GM12865 (cell line): Measurements from ENCODE around the gene FAAP100.

Experiments
- DNase-seq: peaks from one replicate; pipeline ENCODE4 v3.0.0; 2010; ENCODE audit warnings: low read depth
- H3K4me3 ChIP-seq: 2 replicates; pipeline ENCODE4 v1.5.1; 2011; ENCODE audit warnings: mild to moderate bottlenecking, low read depth, low read length, control low read depth
- TF ChIP-seq, protein P1 (sequence below): IDR thresholded peaks from 2 replicates; pipeline ENCODE4 v1.5.1; 2011; ENCODE audit warnings: low read length, control low read depth, low read depth, inconsistent platforms; ENCODE audit not compliant: insufficient read depth; ENCODE audit errors: missing control alignments

FAAP100 gene

GRCh38 chr17:81563861-81564586 lies 11.9 kb upstream of the FAAP100 start:
- H3K4me3 ChIP-seq, result no peak overlapping the region
- TF ChIP-seq, protein P1, sequence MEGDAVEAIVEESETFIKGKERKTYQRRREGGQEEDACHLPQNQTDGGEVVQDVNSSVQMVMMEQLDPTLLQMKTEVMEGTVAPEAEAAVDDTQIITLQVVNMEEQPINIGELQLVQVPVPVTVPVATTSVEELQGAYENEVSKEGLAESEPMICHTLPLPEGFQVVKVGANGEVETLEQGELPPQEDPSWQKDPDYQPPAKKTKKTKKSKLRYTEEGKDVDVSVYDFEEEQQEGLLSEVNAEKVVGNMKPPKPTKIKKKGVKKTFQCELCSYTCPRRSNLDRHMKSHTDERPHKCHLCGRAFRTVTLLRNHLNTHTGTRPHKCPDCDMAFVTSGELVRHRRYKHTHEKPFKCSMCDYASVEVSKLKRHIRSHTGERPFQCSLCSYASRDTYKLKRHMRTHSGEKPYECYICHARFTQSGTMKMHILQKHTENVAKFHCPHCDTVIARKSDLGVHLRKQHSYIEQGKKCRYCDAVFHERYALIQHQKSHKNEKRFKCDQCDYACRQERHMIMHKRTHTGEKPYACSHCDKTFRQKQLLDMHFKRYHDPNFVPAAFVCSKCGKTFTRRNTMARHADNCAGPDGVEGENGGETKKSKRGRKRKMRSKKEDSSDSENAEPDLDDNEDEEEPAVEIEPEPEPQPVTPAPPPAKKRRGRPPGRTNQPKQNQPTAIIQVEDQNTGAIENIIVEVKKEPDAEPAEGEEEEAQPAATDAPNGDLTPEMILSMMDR, result no peak
- no peak for DNase-seq

DNA sequence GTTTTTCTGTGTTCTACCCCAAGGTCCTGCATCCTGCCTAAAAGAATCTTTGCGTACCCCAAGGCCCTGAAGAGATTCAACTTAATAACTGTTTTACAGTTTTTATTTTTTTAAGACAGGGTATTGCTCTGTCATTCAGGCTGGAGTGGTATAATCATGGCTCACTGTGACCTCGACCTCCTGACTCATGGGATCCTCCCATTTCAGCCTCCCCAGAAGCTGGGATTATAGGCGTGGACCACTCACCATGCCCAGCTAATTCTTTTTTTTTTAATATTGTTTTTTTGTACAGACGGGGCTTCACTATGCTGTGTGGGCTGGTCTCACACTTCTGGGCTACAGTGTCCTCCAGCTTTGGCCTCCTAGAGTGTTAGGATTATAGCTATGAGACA lies 9.3 kb upstream of the FAAP100 start:
- TF ChIP-seq, protein P1, result no peak
- H3K4me3 ChIP-seq, result no peak overlapping the region
- DNase-seq, result no peak

GRCh38 chr17:81558941-81559806 lies 7.0 kb upstream of the FAAP100 start:
- no peak for DNase-seq
- no peak overlapping the region for H3K4me3 ChIP-seq
- TF ChIP-seq, protein P1, result peak; percentile 4

GRCh38 chr17:81558115-81558468 lies 5.9 kb upstream of the FAAP100 start:
- TF ChIP-seq, protein P1, result no peak
- no peak overlapping the region for H3K4me3 ChIP-seq
- no peak for DNase-seq

DNA sequence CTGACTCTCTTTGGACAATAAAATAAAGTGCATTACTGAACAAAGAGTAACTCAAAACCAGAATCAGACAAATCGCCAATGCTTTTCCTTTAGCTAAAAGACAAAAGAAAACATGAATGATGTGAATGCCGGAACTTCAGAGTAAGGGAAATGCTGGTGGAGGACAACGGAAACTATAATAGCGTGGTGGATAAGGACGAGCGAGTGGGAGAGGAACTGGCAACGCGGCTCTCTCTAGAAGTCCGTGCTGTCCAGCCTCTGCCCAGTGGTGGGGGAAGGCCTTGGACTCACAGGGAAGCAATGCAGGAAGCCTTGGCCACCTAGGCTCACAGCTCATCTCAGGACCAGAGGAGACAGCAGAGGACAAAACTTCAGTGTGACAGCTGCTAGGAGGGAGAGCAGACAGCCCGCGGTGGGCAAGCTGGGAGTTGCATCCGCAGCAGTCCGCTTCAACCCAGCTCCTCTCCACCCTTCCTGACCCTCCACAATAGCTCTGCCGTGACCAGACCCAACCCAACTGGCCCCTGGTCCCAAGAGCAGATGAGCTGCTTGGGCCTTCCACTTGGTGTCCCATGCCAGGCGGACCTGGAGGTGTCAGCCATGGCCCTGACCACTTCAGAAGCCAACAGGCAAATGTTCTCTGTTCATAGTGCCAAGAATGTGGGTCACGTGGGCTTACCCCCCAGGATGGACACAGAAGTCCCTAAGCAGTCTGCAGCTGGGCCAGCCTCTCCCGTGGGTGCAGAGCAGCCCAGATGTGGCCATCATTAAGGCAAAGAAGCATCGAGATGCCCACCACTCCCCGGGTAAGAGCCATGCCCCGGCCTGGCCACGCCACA lies 5.3 kb upstream of the FAAP100 start:
- no peak for DNase-seq
- TF ChIP-seq, protein P1, result no peak
- no peak overlapping the region for H3K4me3 ChIP-seq

- DNase-seq, result no peak
- TF ChIP-seq, protein P1, result no peak
- no peak overlapping the region for H3K4me3 ChIP-seq
Observed at GRCh38 chr17:81556863-81557262, 4.7 kb upstream of the FAAP100 start.
